Gastrocnemius medialis (tissue), 4 donors: ENCODE results near the gene SUB1. TPM values are rescaled to one million over a fixed set of nuclear protein-coding genes. Genes with fewer than 3 reads are reported as not detected.

Experiments used
- ATAC-seq, 2 donors: fragments of 150-250 bp; one replicate each; pipeline ENCODE4 v1.9.1; 2016
- DNase-seq, 2 donors: peaks; one replicate each; pipeline ENCODE4 v3.0.0-alpha.2; 2019
- H3K27ac ChIP-seq, 4 donors: fragments of 200-600 bp; sonication (generic); 1 replicate in 1 of 4; 2 replicates in 3 of 4; pipeline ENCODE4 v1.5.1; 2016 to 2018; ENCODE audit warnings: mild to moderate bottlenecking in 2 of 4, moderate library complexity in 1 of 4
- H3K27me3 ChIP-seq, 3 donors: fragments of 200-600 bp; sonication (generic) in 2 of 3; 1 replicate in 1 of 3; 2 replicates in 2 of 3; pipeline versions ENCODE4 v1.5.1 to v1.6.0; 2016 to 2019; ENCODE audit warnings: mild to moderate bottlenecking in 1 of 3, moderate library complexity in 1 of 3
- H3K36me3 ChIP-seq, 2 donors: fragments of 200-600 bp; sonication (generic) in 1 of 2; one replicate each; pipeline ENCODE4 v1.5.1; 2017 to 2018
- H3K4me1 ChIP-seq, 2 donors: fragments of 200-600 bp; sonication (generic) in 1 of 2; one replicate each; pipeline ENCODE4 v1.5.1; 2016 to 2017; ENCODE audit warnings: mild to moderate bottlenecking in 2 of 2
- H3K4me3 ChIP-seq, 4 donors: fragments of 200-600 bp; sonication (generic) in 3 of 4; 1 replicate in 1 of 4; 2 replicates in 3 of 4; pipeline ENCODE4 v1.5.1; 2016 to 2019; ENCODE audit warnings: mild to moderate bottlenecking in 2 of 4
- H3K9me3 ChIP-seq, 3 donors: fragments of 200-600 bp; sonication (generic) in 2 of 3; 1 replicate in 1 of 3; 2 replicates in 2 of 3; pipeline ENCODE4 v1.5.1; 2016 to 2019
- CTCF ChIP-seq, 5 experiments: fragments of 450-650 bp in 3 of 5; fragments of 200-600 bp in 2 of 5; sonication (generic) in 2 of 5; IDR thresholded peaks in 4 of 5; conservative IDR thresholded peaks in 1 of 5; 1 replicate in 4 of 5; 2 replicates in 1 of 5; pipeline ENCODE4 v1.5.1; 2016 to 2019; ENCODE audit warnings: antibody characterized with exemption in 5 of 5, mild to moderate bottlenecking in 3 of 5, moderate library complexity in 3 of 5
- POLR2A ChIP-seq, 2 donors: fragments of 450-650 bp; IDR thresholded peaks; one replicate each; pipeline ENCODE4 v1.6.1; 2017; ENCODE audit warnings: antibody characterized with exemption in 2 of 2, mild to moderate bottlenecking in 2 of 2, moderate library complexity in 2 of 2
- in situ Hi-C, 4 donors: fragments of 200-750 bp; cut with MboI; loops; one replicate each; pipeline versions ENCODE4 v1.15.0 to v1.8.0; 2017; ENCODE audit warnings: low sequenced_read_pairs in 4 of 4
- intact Hi-C: fragments of 100-400 bp; cut with DNase I; formaldehyde crosslinking; loops from one replicate; pipeline ENCODE4 v1.15.1; 2023; ENCODE audit warnings: low total_unique reads
- total RNA-seq, 4 donors: library from RNA; depleted of rRNA; stranded (reverse); fragments of >200 nt; gene quantifications; one replicate each; pipeline versions ENCODE4 v1.1.0 to v1.2.3, GENCODE V29; 2016

The SUB1 gene
- total RNA-seq, 4 donors from 2014 or later, result 82.6 to 162 (median 100) TPM

- TF ChIP-seq POLR2A (IDR thresholded peaks at IDR 0.05) (no peak), CTCF (IDR thresholded peaks at IDR 0.05 in 4 of 5, conservative IDR thresholded peaks at IDR 0.05 in 1 of 5) (no peak)
- no peaks in the 10 kb centered on the region for H3K27me3 ChIP-seq
- no peak overlapping the region for H3K27ac ChIP-seq
- intact Hi-C loops, result no loop called here
- H3K9me3 ChIP-seq, result no peaks in the 10 kb centered on the region
- DNase-seq, result no peak
- no peak overlapping the region for H3K4me3 ChIP-seq
- no peaks in the 10 kb centered on the region for H3K4me1 ChIP-seq
- no peak for ATAC-seq
- no peaks in the 10 kb centered on the region for H3K36me3 ChIP-seq
- in situ Hi-C loops, result loop anchor here in 3 of 4 donors (25.0 kb wide), 4 partner anchors 337 to 1037 kb away; partner anchors contain the start of genes C5orf22 (in 1 of the 3), DROSHA (in 1 of the 3), GOLPH3 (in 1 of the 3) and TARS1 (in 1 of the 3)
Measured at GRCh38 chr5:32574540-32575175, 10.7 kb upstream of the SUB1 start.

- DNase-seq, result no peak
- Histone ChIP-seq H3K4me3 (no peak overlapping the region), H3K4me1 (no peaks in the 10 kb centered on the region), H3K27ac (no peak overlapping the region), H3K36me3 (no peaks in the 10 kb centered on the region), H3K9me3 (no peaks in the 10 kb centered on the region), H3K27me3 (no peaks in the 10 kb centered on the region)
- ATAC-seq, result no peak
- no peak for TF ChIP-seq POLR2A (IDR thresholded peaks at IDR 0.05)
- TF ChIP-seq CTCF (IDR thresholded peaks at IDR 0.05 in 4 of 5, conservative IDR thresholded peaks at IDR 0.05 in 1 of 5), result no peak
- in situ Hi-C loops (loop anchor here in 3 of 4 donors (25.0 kb wide), 4 partner anchors 341 to 1041 kb away; partner anchors contain the start of genes C5orf22 (in 1 of the 3), DROSHA (in 1 of the 3), GOLPH3 (in 1 of the 3) and TARS1 (in 1 of the 3)), intact Hi-C loops (no loop called here)
Measured at GRCh38 chr5:32578363-32578762, 7.0 kb upstream of the SUB1 start.

- no peak for DNase-seq
- intact Hi-C loops, result no loop called here
- H3K36me3 ChIP-seq, result no peaks in the 10 kb centered on the region
- in situ Hi-C loops, result loop anchor here in 3 of 4 donors (25.0 kb wide), 4 partner anchors 341 to 1041 kb away; partner anchors contain the start of genes C5orf22 (in 1 of the 3), DROSHA (in 1 of the 3), GOLPH3 (in 1 of the 3) and TARS1 (in 1 of the 3)
- no peaks in the 10 kb centered on the region for H3K9me3 ChIP-seq
- no peak overlapping the region for H3K27ac ChIP-seq
- no peaks in the 10 kb centered on the region for H3K27me3 ChIP-seq
- no peak for ATAC-seq
- H3K4me1 ChIP-seq, result no peaks in the 10 kb centered on the region
- TF ChIP-seq POLR2A (IDR thresholded peaks at IDR 0.05) (no peak), CTCF (IDR thresholded peaks at IDR 0.05 in 4 of 5, conservative IDR thresholded peaks at IDR 0.05 in 1 of 5) (no peak)
- no peak overlapping the region for H3K4me3 ChIP-seq
Measured at GRCh38 chr5:32578764-32579163, 6.6 kb upstream of the SUB1 start.

- no peaks in the 10 kb centered on the region for H3K36me3 ChIP-seq
- H3K4me3 ChIP-seq, result no peak overlapping the region
- no peak for TF ChIP-seq POLR2A (IDR thresholded peaks at IDR 0.05)
- no peak for TF ChIP-seq CTCF (IDR thresholded peaks at IDR 0.05 in 4 of 5, conservative IDR thresholded peaks at IDR 0.05 in 1 of 5)
- in situ Hi-C loops, result loop anchor here in 3 of 4 donors (25.0 kb wide), 4 partner anchors 344 to 1044 kb away; partner anchors contain the start of genes C5orf22 (in 1 of the 3), DROSHA (in 1 of the 3), GOLPH3 (in 1 of the 3) and TARS1 (in 1 of the 3)
- peaks cover 0 to 3% of the 10 kb centered on the region in 2 donors for H3K4me1 ChIP-seq
- ATAC-seq (no peak), DNase-seq (no peak)
- H3K9me3 ChIP-seq, result no peaks in the 10 kb centered on the region
- no peaks in the 10 kb centered on the region for H3K27me3 ChIP-seq
- intact Hi-C loops, result no loop called here
- H3K27ac ChIP-seq, result no peak overlapping the region
Measured at GRCh38 chr5:32581010-32581785, 4.2 kb upstream of the SUB1 start.
